ENCODE data around the gene RBM44.
A peak's percentile ranks its signal among the peaks of the same experiment; 100 is the strongest.

The RBM44 gene

GRCh38 chr2:237791977-237792727 lies 6.4 kb upstream of the RBM44 start:
- Histone ChIP-seq H2BK12ac (ENCODE audit: low read length in 2 of 2) (no peak overlapping the region), H4K91ac (ENCODE audit: low read length) (no peak overlapping the region), H3K9me3 (ENCODE audit: control insufficient read depth, low read length) (peaks cover 6% of the 10 kb centered on the region), H3K14ac (ENCODE audit: low read length in 2 of 2) (no peak overlapping the region), H3K4me2 (ENCODE audit: low read length, poor library complexity, severe bottlenecking) (no peak overlapping the region), H2BK5ac (ENCODE audit: low read depth, low read length, poor library complexity, severe bottlenecking) (no peak overlapping the region), H2AFZ (ENCODE audit: low read depth, low read length) (no peak overlapping the region), H2BK120ac (ENCODE audit: low read depth, low read length) (no peak overlapping the region), H3K18ac (ENCODE audit: low read depth in 1 of 2, low read length in 2 of 2) (no peak overlapping the region), H3K23ac (ENCODE audit: low read length in 2 of 2) (no peak overlapping the region), H3K4ac (ENCODE audit: low read depth in 1 of 2, low read length in 2 of 2) (no peak overlapping the region), H3K36me3 (ENCODE audit: control insufficient read depth in 1 of 2, insufficient read depth in 2 of 2, low read depth in 1 of 2, low read length in 2 of 2) (peaks cover 1 to 10% of the 10 kb centered on the region in 2 experiments), H3K9ac (ENCODE audit: low read length) (no peak overlapping the region), H3K4me3 (ENCODE audit: insufficient read depth in 1 of 2, low read depth in 1 of 2, low read length in 2 of 2) (no peak overlapping the region), H4K8ac (ENCODE audit: low read length) (no peak overlapping the region), H3K27me3 (ENCODE audit: control insufficient read depth in 1 of 2, insufficient read depth in 1 of 2, low read length in 2 of 2) (no peaks in the 10 kb centered on the region), H2BK15ac (ENCODE audit: low read depth, poor library complexity, severe bottlenecking) (no peak overlapping the region), H3K4me1 (ENCODE audit: control insufficient read depth, insufficient read depth, low read depth, low read length) (no peaks in the 10 kb centered on the region), H3K27ac (ENCODE audit: low read length, poor library complexity, severe bottlenecking) (no peak overlapping the region), H2AK5ac (ENCODE audit: low read length, severe bottlenecking) (no peak overlapping the region), H3K79me1 (replicated peaks; ENCODE audit: low read length, poor library complexity, severe bottlenecking) (no peaks in the 10 kb centered on the region)
- DNase-seq = peak; percentile 14
- WGBS = 87% methylated on average over 5 of the region's 6 CpGs

- H3K4ac ChIP-seq (ENCODE audit: low read depth in 1 of 2, low read length in 2 of 2) = no peak overlapping the region
- H2BK5ac ChIP-seq (ENCODE audit: low read depth, low read length, poor library complexity, severe bottlenecking) = no peak overlapping the region
- DNase-seq = no peak
- no peak overlapping the region for H3K14ac ChIP-seq (ENCODE audit: low read length in 2 of 2)
- no peak overlapping the region for H2BK120ac ChIP-seq (ENCODE audit: low read depth, low read length)
- H4K91ac ChIP-seq (ENCODE audit: low read length) = no peak overlapping the region
- H3K79me1 ChIP-seq (replicated peaks; ENCODE audit: low read length, poor library complexity, severe bottlenecking) = no peaks in the 10 kb centered on the region
- no peak overlapping the region for H2BK15ac ChIP-seq (ENCODE audit: low read depth, poor library complexity, severe bottlenecking)
- no peak overlapping the region for H2AK5ac ChIP-seq (ENCODE audit: low read length, severe bottlenecking)
- no peaks in the 10 kb centered on the region for H3K27me3 ChIP-seq (ENCODE audit: control insufficient read depth in 1 of 2, insufficient read depth in 1 of 2, low read length in 2 of 2)
- no peak overlapping the region for H3K27ac ChIP-seq (ENCODE audit: low read length, poor library complexity, severe bottlenecking)
- H3K9me3 ChIP-seq (ENCODE audit: control insufficient read depth, low read length) = peaks cover 10% of the 10 kb centered on the region
- H3K18ac ChIP-seq (ENCODE audit: low read depth in 1 of 2, low read length in 2 of 2) = no peak overlapping the region
- no peak overlapping the region for H3K4me2 ChIP-seq (ENCODE audit: low read length, poor library complexity, severe bottlenecking)
- H4K8ac ChIP-seq (ENCODE audit: low read length) = no peak overlapping the region
- H3K36me3 ChIP-seq (ENCODE audit: control insufficient read depth in 1 of 2, insufficient read depth in 2 of 2, low read depth in 1 of 2, low read length in 2 of 2) = peaks cover 0 to 4% of the 10 kb centered on the region in 2 experiments
- WGBS = 100% methylated on average over 3 of the region's 3 CpGs
- H2AFZ ChIP-seq (ENCODE audit: low read depth, low read length) = no peak overlapping the region
- no peak overlapping the region for H3K4me3 ChIP-seq (ENCODE audit: insufficient read depth in 1 of 2, low read depth in 1 of 2, low read length in 2 of 2)
- H2BK12ac ChIP-seq (ENCODE audit: low read length in 2 of 2) = no peak overlapping the region
- no peak overlapping the region for H3K9ac ChIP-seq (ENCODE audit: low read length)
- H3K23ac ChIP-seq (ENCODE audit: low read length in 2 of 2) = no peak overlapping the region
- H3K4me1 ChIP-seq (ENCODE audit: control insufficient read depth, insufficient read depth, low read depth, low read length) = no peaks in the 10 kb centered on the region
Measured at GRCh38 chr2:237797253-237797652, 1.3 kb upstream of the RBM44 start.

GRCh38 chr2:237799060-237799428 lies 465 bp downstream of the RBM44 start:
- Histone ChIP-seq H2BK12ac (ENCODE audit: low read length in 2 of 2) (no peak overlapping the region), H3K4ac (ENCODE audit: low read depth in 1 of 2, low read length in 2 of 2) (no peak overlapping the region), H3K18ac (ENCODE audit: low read depth in 1 of 2, low read length in 2 of 2) (no peak overlapping the region), H3K27ac (ENCODE audit: low read length, poor library complexity, severe bottlenecking) (no peak overlapping the region), H2AK5ac (ENCODE audit: low read length, severe bottlenecking) (no peak overlapping the region), H3K4me3 (ENCODE audit: insufficient read depth in 1 of 2, low read depth in 1 of 2, low read length in 2 of 2) (no peak overlapping the region), H4K8ac (ENCODE audit: low read length) (no peak overlapping the region), H2BK15ac (ENCODE audit: low read depth, poor library complexity, severe bottlenecking) (no peak overlapping the region), H3K9me3 (ENCODE audit: control insufficient read depth, low read length) (peaks cover 10% of the 10 kb centered on the region), H4K91ac (ENCODE audit: low read length) (no peak overlapping the region), H3K4me1 (ENCODE audit: control insufficient read depth, insufficient read depth, low read depth, low read length) (no peaks in the 10 kb centered on the region), H3K4me2 (ENCODE audit: low read length, poor library complexity, severe bottlenecking) (no peak overlapping the region), H2AFZ (ENCODE audit: low read depth, low read length) (no peak overlapping the region), H3K36me3 (ENCODE audit: control insufficient read depth in 1 of 2, insufficient read depth in 2 of 2, low read depth in 1 of 2, low read length in 2 of 2) (peaks cover 0 to 4% of the 10 kb centered on the region in 2 experiments), H2BK5ac (ENCODE audit: low read depth, low read length, poor library complexity, severe bottlenecking) (no peak overlapping the region), H3K23ac (ENCODE audit: low read length in 2 of 2) (no peak overlapping the region), H3K9ac (ENCODE audit: low read length) (no peak overlapping the region), H3K14ac (ENCODE audit: low read length in 2 of 2) (no peak overlapping the region), H2BK120ac (ENCODE audit: low read depth, low read length) (no peak overlapping the region), H3K27me3 (ENCODE audit: control insufficient read depth in 1 of 2, insufficient read depth in 1 of 2, low read length in 2 of 2) (no peaks in the 10 kb centered on the region), H3K79me1 (replicated peaks; ENCODE audit: low read length, poor library complexity, severe bottlenecking) (no peaks in the 10 kb centered on the region)
- no peak for DNase-seq
- 97% methylated on average over 34 of the region's 34 CpGs for WGBS

- Histone ChIP-seq H3K14ac (ENCODE audit: low read length in 2 of 2) (no peak overlapping the region), H3K4me1 (ENCODE audit: control insufficient read depth, insufficient read depth, low read depth, low read length) (no peaks in the 10 kb centered on the region), H3K4me2 (ENCODE audit: low read length, poor library complexity, severe bottlenecking) (no peak overlapping the region), H2AK5ac (ENCODE audit: low read length, severe bottlenecking) (no peak overlapping the region), H3K4ac (ENCODE audit: low read depth in 1 of 2, low read length in 2 of 2) (no peak overlapping the region), H3K27ac (ENCODE audit: low read length, poor library complexity, severe bottlenecking) (no peak overlapping the region), H3K79me1 (replicated peaks; ENCODE audit: low read length, poor library complexity, severe bottlenecking) (no peaks in the 10 kb centered on the region), H2BK5ac (ENCODE audit: low read depth, low read length, poor library complexity, severe bottlenecking) (no peak overlapping the region), H3K23ac (ENCODE audit: low read length in 2 of 2) (no peak overlapping the region), H3K4me3 (ENCODE audit: insufficient read depth in 1 of 2, low read depth in 1 of 2, low read length in 2 of 2) (no peak overlapping the region), H3K36me3 (ENCODE audit: control insufficient read depth in 1 of 2, insufficient read depth in 2 of 2, low read depth in 1 of 2, low read length in 2 of 2) (peaks cover 0 to 4% of the 10 kb centered on the region in 2 experiments), H2BK15ac (ENCODE audit: low read depth, poor library complexity, severe bottlenecking) (no peak overlapping the region), H2BK120ac (ENCODE audit: low read depth, low read length) (no peak overlapping the region), H4K8ac (ENCODE audit: low read length) (no peak overlapping the region), H3K9me3 (ENCODE audit: control insufficient read depth, low read length) (peaks cover 10% of the 10 kb centered on the region), H2BK12ac (ENCODE audit: low read length in 2 of 2) (no peak overlapping the region), H3K27me3 (ENCODE audit: control insufficient read depth in 1 of 2, insufficient read depth in 1 of 2, low read length in 2 of 2) (no peaks in the 10 kb centered on the region), H2AFZ (ENCODE audit: low read depth, low read length) (no peak overlapping the region), H3K18ac (ENCODE audit: low read depth in 1 of 2, low read length in 2 of 2) (no peak overlapping the region), H4K91ac (ENCODE audit: low read length) (no peak overlapping the region), H3K9ac (ENCODE audit: low read length) (no peak overlapping the region)
- 88% methylated on average over 1 of the region's 2 CpGs for WGBS
- DNase-seq = no peak
Measured at GRCh38 chr2:237801466-237801865, 2.9 kb downstream of the RBM44 start.
